ENCODE measurements around the gene KDM2B.
A peak's percentile ranks its signal among the peaks of the same experiment; 100 is the strongest.
"Not testable (repeated sequence)": the region's sequence is repeated elsewhere in the genome, so short reads cannot be mapped to it uniquely, and the experiment has no call there.

Gene KDM2B

DNA sequence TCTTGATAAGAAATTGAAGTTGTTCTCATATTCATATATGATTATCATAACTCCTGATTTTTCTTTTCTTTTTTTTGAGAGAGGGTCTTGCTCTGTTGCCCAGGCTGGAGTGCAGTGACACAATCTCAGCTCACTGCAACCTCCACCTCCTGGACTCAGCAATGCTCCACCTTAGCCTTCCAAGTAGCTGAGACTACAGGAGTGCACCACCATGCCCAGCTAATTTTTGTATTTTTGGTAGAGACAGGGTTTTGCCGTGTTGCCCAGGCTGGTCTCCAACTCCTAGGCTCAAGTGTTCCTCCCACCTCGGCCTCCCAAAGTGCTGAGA lies 2.5 kb upstream of the KDM2B start:
- not testable (repeated sequence) for DNase-seq

DNA sequence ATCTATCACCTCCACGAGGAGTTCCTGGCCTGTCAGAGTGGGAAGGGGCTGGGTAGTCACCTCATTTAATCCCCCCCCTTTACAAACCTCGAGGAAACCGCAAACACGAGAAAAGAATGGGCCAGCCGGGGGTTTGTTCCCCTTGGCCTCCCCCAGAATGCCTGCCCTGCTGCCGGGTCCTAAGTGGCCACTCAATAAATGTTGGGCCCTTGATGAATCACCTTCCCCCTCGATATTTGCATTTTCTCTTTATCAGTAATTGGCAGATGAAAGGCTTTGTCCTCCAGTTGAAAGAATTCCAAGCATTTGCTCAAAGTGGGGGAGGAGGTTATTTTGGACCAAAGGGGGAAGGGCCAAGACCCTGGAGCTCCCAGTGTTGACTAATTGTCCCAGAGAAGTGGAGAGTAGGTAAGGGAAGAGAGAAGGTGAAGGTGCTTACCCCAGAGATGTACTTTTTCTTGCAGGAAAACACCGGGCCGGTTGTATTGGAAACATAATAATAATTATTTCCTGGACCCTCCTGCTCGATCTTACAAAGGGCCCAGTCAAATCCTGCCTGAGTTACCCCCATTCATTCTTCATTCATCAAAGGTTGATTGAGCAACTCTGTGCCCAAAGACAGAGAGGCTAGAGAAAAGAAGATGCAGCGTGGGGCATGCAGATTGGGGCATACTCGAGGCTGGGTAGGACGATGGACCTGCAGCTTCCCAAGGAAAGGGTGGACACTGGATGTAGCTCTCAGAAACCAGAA lies 1.9 kb upstream of the KDM2B start:
- DNase-seq = peak in 2 of 3 donors; percentile 26 to 27

DNA sequence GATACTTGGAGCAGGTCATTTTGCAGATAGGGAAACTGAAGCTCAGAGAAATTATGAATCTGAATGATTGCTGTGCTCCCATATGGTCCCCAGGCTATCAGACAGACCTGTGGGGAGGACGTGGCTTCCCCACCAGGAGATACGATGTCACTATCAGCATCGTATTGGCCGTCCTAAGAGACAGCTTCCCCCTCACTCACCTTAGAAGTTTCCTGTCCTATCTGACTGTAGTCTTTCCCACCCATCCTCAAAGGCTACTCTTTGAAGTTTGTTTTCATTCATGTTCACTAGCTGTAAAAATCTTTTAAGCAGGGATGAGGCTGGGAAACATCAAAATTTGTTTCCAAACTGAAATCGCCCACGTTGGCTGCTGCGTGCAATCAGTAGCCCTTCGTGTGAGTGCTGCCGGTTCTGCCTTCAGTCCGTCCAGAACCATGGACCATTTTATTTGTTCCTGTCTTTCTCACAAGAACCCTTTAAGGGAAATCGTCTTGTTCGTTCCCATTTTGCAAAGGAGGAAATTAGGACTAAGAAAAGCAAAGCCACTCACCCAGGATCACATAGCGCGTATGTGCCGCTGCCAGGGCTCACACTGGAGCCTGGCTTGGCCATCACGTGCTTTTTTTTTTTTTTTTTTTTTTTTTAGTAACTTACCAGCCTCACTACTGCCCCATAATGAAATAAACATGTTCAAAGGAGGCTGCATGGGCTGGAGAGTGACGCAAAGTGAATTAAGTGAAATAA lies 1.0 kb upstream of the KDM2B start:
- peak; percentile 62 to 71 (median 63) for DNase-seq

DNA sequence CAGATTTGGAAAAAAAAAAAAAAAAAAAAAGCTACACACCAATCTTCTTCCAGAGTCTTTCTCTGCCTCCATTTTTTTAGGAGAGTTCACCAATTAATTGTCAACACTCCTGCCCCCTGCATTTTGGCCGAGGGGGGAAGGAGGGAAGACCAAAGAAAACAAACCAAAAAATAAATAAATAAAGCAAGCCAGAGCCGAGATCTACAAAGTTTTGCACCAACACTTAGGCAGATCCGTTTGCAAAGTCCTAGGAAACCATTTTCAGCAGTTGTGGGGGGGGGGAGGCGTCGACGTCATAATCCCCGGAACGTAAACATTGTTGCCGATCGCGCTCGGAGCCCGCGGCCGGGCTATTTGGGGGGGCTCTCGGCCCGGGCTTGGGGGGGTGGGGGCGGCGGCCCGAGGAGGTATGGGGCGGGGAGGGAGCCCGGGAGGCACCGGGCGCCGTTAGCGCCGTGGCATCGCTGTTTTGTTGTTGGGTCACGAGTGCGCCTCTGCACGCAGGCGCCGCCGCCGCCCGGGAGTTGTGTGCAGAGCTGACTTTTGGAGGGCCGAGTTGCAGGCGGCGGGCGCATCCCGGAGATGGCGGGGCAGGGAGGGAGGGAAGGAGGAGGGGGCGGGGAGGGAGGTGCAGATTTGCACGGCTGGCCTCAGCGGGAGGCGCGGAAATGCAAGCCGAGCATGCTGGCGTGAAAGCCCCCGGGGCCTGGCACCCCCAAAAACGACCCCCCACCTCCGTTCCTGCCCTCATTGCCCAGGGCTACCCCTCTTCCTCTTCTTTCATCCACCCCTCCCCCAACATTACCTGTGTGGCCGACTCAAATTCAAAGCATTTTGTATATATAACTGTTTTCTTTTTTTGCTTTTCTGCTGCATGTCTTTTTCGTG lies 598 bp downstream of the KDM2B start:
- DNase-seq = peak; percentile 54 to 80 (median 63)

DNA sequence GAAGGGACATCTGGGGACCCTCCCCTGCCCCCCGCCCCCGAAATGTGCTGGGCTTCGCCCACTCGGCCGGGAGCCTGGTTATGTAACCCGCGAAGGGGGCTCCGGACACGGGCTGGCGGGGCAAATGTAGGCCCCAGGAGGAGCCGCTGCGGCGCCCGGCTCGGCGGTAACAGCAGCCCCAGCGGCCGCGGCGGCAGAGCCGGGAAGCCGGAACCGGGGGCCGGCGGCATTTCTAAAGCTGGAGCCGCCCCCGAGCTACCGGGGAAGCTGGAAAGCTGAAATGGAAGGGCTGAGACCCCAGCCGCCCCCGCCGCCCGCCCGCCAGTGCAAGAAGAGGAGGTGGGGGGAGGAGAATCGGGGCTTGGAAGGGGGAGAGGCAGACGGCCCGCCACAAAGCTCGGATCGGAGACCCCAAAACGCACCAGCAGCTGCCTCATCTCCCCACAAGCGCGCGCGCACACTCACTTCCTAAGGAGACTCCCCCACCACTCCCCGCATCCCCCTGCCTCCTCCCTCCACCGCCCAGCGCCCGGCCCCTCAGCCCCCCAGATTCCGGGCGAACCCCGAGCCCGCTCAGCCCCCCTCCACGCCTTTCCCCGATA lies 1.5 kb downstream of the KDM2B start:
- peak; percentile 31 to 66 (median 38) for DNase-seq

DNA sequence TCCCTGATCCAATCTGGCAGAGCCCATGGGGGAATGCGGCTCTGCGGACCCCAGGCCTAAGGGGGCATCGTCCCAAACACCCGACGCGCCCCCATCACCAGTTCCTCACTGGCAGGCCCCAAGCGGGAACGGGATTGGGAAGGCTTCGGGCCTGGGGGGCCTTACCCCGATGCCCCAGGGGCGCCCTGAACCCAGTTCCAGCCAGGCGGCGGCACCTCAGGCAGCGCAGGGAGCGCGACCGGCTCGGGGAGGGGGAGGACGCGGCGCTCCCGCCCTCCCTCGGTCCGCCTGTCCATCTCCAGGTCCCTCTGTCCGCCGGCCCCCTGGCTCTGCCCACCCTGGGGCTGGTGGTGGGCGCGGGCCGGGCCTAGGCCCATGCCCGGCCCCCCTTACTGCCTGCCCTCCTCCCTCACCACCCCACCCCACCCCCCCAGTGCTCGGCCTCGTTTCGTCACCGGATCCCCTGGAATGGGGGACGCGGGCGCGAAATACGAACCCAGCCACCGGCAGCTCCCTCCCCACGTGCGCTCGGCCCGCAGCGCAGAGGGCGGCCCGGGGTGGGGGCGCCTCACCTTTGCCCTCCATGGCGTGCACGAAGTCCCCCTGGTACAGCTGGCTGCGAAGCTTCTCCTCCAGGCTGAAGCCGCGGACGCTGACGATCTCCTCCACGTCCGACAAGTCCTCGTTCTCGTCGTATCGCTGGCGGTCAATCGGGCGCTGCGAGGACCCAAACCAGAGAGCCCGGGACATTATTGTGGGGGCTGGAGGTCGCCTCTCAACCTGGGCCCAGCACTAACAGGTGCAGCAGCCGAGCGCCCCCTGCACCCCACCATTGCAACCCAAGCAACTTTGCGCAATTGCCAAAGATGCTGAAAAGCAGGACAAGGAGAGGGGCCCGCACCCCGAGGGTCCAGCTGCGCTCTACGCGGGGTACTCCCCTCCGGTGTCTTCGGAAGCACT lies 2.3 kb downstream of the KDM2B start:
- peak in 2 of 3 donors; percentile 24 to 27 for DNase-seq

DNA sequence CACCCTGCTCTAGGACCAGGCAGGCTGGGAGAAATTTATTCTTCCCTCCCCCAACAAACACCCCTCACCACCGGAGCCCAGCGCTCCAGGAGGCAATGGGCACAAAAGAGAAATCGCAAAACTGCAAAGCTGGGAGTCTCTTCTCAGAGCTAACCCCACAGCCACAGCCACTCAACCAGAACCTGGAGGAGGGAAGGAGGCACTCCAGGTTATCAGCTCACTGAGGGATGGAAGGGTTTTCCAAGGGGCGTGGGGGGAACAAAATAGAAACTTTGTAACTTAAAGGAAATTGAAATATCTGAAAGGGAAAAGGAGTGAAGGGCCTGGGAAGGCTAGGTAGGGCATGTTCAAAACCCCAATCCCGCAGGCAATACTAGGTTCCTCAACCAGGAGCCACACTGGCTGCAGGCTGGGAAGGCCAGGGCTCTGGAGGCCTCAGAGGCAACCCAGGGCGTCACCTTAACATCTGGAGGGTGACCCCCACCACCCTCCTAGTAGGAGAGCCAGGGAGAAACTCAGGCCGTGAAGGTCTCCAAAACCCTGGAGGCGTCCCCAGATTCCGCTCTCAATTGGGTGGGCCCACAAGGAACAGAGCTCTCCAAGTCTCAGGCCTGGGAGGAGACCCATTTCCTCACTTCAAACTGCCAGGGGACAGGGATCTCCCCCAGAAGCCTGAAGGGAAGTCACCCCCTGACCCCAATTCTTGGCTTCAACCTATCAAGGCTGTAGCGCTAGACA lies 3.2 kb downstream of the KDM2B start:
- no peak for DNase-seq

DNA sequence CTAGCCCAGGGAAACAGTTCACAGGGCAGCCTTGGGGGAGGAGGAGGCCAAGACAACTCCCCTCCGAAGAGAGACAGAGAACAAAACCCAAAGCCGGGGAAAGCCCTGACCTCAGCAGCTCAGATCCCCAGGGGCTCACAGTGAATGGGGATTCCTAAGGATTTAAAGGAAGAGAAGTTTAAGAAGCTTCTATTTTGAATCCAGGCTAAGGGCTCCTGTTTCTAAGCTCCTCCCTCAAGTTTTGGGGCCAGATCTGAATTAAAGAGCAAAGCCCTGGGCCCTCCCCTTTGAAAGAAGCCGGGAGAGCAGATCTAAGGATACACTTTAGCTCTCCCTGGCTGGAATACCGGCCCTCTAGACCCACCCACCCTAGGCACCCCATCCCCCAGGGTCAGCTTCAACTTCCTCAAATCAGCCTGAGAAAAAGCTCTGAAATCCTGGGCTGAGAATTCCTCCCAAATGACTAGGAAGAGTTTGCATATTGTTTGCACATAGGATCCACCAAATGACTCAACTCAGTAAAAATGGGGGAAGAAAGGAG lies 3.9 kb downstream of the KDM2B start:
- DNase-seq = peak; percentile 86 to 92 (median 87)

DNA sequence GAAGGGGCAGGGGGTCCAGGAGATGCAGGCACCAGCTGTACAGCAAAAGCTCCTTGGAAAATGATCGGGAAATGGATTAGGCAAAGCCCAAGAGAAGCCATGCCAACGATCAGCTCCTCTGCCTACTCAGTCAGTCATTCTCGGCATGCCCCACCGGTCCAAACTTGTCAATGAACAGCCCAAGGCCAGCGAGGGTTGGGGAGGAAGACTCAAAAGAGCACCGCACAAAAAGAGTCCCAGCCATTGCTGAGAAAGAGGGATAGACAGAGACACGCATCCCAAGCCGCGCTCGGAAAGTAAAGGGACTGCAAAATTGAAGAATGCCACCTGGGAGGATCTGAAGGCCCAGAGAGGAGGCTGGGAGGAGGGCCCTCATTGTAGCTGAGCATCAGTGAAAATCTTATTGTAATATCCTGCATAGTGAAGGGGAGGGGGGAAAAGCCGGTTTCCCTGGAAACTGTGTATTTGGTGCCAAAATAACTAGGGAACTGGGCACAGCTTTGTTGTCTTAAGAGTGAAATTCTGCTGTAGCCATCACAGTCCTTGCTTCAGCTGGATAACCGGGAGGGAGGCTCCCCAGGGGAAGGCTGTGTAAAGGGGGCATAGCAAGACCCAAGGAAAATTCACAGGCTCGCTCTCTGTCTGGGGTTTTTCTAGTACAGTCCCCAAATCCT lies 4.7 kb downstream of the KDM2B start:
- peak in 2 of 3 donors; percentile 22 to 23 for DNase-seq

DNA sequence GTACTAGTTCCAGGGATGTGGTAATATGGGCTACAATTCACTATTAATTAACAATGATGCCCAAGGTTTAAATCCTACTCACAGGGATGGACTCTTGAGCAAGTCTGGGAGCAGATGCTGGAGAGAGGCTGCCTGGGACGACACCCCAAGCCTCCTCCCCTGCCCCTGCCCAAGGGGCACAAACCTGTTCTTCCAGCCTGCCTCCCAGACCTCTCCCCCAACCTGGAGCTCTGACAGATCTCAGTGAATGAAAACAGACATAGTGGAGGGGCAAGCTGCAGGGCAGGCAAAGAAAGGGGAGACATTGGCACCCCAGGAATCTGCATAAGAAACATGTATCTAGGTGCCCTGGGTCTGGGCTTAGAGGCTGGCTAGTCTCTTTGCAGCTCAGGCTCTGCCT lies 5.8 kb downstream of the KDM2B start:
- no peak for DNase-seq

DNA sequence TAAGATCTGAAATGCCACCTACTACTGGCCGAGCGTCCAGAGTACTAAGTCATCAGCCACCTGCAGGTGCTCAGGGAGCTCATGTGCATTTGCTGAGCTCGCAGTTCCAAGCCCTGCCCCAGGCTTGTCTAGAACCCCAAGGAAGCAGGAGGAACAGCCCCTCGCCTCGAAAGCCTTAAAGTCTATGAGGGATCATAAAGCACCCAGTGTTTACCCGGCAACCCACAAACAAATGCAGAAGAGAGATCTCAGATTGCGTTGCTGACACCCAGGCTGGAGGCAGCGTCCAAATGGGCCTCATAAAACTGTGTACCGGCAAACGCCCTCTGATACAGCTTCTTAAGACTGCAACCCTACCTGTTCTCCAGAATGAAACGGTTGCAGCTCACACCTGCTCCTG lies 6.8 kb downstream of the KDM2B start:
- DNase-seq = no peak

DNA sequence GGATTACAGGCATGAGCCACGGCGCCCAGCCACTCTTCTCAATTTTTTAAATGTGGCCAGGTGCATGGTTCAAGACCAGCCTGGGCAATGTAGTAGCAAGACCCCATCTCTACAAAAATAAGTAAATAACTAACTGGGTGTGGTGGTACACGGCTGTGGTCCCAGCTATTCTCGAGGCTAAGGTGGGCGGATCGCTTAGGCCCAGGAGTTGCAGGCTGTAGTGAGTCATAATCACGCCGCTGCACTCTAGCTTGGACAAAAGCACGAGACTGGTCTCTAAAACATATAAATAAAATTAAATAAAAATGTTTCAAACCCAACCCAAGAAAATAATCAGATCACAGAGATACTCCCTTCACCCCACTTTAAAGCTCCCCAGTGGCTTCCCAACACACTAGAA lies 8.9 kb downstream of the KDM2B start:
- peak in 1 of 3 donors; percentile 29 for DNase-seq

DNA sequence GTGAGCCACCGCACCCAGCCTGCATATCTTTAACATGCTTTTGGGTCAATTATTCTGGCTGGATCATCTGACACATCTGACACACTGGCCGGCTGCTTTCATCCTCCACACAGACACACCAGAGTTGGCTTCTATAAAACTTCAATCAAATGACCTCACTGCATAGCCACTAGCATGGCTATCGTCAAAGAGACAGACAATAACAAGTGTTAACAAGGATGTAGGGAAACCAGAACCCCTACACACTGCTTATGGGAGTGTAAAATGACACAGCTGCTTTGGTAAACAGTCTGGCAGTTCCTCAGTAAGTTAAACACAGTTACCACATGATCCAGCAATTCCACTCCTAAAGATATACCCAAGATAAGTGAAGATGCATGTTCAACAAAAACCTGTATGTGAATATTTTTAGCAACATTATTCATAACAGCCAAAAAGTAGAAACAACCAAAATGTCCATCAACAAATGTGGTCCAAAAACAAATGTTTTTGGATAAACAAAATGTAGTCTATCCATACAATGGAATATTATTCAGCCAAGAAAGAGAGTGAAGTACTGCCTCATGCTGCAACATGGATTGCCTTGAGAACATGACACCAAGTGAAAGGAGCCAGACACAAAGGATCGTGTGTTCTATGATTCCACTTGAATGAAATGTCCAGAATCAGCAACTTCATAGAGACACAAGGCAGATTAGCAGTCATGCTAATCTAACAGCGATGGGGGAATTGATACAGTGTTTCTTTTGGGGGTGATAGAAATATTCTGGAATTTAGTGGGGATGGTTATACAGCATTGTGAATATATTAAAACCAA lies 10.1 kb downstream of the KDM2B start:
- DNase-seq = no peak

DNA sequence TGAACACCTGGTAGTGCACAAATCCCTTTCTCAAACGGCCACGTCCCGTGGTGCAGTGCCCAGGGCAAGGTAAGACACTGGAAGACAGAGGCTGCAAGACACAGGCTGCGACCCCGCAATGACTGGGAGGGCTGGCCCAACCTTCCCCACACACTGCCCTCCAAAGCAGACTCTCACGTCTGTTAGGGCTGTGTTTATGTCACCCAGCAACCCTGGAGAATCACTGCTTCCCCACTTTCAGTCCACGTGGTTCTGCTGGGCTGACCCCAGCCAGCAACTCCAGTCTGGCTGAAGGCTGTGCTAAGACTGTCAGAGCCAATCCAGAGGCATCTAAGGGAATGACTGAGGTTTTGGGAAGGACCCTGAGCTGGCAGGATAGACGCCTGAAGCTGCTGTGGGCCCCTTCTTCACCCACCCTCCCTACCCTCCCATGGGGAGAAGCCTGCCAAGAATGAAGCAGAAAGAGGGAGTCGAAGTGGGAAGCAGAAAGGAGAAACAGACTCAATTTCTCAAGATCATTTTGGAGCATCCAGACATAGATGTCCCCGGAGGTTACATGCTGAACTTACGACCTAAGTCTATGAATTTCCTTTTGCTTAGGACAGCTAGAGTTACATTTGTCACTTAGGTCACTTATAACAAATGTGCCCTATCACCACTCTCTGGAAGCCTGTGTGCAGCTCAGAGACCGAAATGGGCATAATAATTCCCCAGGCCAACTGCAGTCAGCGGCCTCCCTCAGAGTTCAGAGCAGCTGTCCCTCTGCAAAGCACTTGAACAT lies 11.7 kb downstream of the KDM2B start:
- peak; percentile 42 to 61 (median 51) for DNase-seq

DNA sequence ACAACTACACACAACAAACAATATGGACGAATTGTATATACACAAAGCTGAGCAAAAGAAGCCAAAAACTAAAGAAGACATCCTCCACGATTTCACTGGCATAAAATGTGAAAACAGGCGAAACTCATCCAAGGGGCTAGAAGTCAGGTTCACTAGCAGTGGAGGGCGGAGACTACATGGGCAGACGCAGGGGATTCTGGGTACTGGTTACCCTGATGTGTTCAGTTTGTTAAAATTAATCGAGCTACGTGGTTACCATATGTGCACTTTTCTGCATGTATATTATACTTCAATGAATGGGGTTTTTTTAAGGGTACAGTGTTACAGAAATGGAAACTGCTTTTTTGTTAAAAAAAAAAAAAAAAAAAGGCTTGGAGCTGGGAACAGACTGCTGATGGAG lies 12.3 kb downstream of the KDM2B start:
- no peak for DNase-seq

DNA sequence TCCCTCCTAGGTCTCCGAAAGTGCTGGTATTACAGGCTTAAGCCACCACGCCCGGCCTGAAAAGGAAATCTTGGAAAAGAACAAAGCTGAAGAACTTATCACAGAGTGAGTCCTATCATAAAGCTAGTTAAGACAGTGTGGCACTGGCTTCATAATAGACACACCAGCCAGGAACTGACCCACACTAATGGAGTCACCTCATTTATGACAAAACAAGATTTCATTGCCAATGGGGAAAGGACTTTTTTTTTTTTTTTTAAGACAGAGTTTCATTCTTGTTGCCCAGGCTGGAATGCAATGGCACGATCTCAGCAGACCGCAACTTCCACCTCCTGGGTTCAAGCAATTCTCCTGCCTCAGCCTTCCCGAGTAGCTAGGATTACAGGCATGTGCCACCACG lies 15.7 kb downstream of the KDM2B start:
- peak in 2 of 3 donors; percentile 37 to 53 for DNase-seq

DNA sequence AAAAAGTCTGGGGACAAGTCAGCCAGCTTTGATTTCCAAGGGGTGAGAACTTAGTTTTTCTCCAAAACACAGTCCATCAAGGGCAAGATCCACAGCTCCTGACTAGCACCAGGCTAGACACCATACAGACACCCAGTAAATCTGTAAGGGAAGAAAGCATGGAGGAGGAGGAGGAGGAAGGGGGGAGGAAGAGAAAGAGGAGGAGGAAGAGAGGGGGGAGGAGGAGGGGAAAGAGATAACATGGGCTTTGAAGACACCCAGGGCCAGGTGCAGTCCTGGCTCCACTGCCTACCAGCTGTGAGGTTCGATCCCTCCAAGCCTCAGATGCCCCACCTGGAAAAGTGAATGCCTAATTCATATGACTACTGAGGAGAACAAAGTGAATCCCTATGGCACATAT lies 18.3 kb downstream of the KDM2B start:
- DNase-seq = no peak

DNA sequence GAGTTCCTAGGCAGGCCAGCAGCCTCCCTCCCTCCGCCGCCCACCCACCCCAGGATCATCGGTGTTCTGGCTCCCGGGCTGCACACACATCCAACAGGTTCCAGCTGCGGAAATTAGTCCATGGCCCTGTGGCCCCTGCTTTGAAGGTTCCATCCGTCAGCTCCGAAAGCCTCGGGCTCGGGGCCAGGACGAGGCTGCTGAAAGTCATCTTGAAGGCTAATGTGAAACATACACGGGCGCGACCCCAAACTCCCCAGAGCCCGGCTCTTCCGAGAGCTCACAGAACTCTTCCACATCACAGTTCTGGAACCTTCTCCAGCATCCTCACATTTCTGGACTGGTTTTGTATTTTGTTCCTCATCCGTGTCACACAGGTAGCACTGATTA lies 19.8 kb downstream of the KDM2B start:
- no peak for DNase-seq
